GM12864 (cell line): ENCODE data around the gene PABPC1L.

Experiments used
- DNase-seq: peaks from one replicate; pipeline ENCODE4 v3.0.0-alpha.2; 2011; ENCODE audit warnings: low read depth
- H3K4me3 ChIP-seq: 2 replicates; pipeline ENCODE4 v1.5.1; 2011; ENCODE audit warnings: mild to moderate bottlenecking, low read depth, low read length, control low read depth
- CTCF ChIP-seq: IDR thresholded peaks from 2 replicates; pipeline ENCODE4 v1.5.1; 2011; ENCODE audit warnings: low read depth, mild to moderate bottlenecking, moderate library complexity, low read length, control low read depth, inconsistent platforms; ENCODE audit errors: missing control alignments

Gene PABPC1L

GRCh38 chr20:44960103-44960852, 50.4 kb downstream of the PABPC1L start, which contains the start of gene TOMM34:
TOMM34 (minus strand) TSS chr20:44960397; CDS start chr20:44960333, 64 bp downstream.
- peak within 1 kb of the TSS; percentile 90 for H3K4me3 ChIP-seq
- TF ChIP-seq CTCF = no peak
- DNase-seq = no peak

- no peak for TF ChIP-seq CTCF
- DNase-seq = no peak
- no peak overlapping the region for H3K4me3 ChIP-seq
Observed at GRCh38 chr20:44961011-44961869, 51.4 kb downstream of the PABPC1L start.

- DNase-seq = no peak
- H3K4me3 ChIP-seq = no peak overlapping the region
- TF ChIP-seq CTCF = no peak
Observed at GRCh38 chr20:44961870-44962267, 52.0 kb downstream of the PABPC1L start.

GRCh38 chr20:44962483-44962882, 52.6 kb downstream of the PABPC1L start:
- H3K4me3 ChIP-seq = no peak overlapping the region
- TF ChIP-seq CTCF = no peak
- DNase-seq = no peak

- TF ChIP-seq CTCF = no peak
- no peak overlapping the region for H3K4me3 ChIP-seq
- no peak for DNase-seq
Observed at GRCh38 chr20:44963325-44964215, 53.7 kb downstream of the PABPC1L start.

GRCh38 chr20:44965651-44966029, 55.8 kb downstream of the PABPC1L start:
- H3K4me3 ChIP-seq = peak overlapping the region; percentile 82
- TF ChIP-seq CTCF = no peak
- no peak for DNase-seq
